DMS153 treated with DMSO at 0.1 percent for 48 hours (cell line): ENCODE data around the gene STX2.
"Not testable (repeated sequence)": the region's sequence is repeated elsewhere in the genome, so short reads cannot be mapped to it uniquely, and the experiment has no call there.

ENCODE experiments used
- DNase-seq: peaks from one replicate; lab custom pipeline; 2025; ENCODE audit not compliant: unreplicated experiment; lab: John Stamatoyannopoulos, UW

The STX2 gene

GRCh38 chr12:130803702-130804101 lies 35.3 kb downstream of the STX2 start:
- DNase-seq, result no peak

GRCh38 chr12:130800312-130800711 lies 38.7 kb downstream of the STX2 start:
- DNase-seq, result no peak

- no peak for DNase-seq
These were observed 40.0 kb downstream of the STX2 start for GRCh38 chr12:130799051-130799450.

GRCh38 chr12:130796985-130797686 lies 41.9 kb downstream of the STX2 start:
- DNase-seq, result no peak

DNA sequence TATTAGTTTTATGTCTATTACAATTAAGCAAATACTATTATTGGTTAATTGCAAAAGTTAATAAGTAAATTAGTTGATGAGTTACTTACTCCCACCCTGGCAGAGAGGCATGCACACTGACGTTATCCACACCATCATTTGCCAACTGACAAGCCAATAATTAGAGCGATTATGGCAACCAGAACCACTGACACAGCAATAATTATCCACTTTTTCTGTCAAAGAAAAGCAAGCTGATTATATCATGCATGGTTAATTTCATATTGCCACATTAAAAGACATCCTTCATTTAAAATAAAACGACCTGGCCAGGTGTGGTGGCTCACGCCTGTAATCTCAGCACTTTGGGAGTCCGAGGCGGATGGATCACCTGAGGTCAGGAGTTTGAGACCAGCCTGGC lies 43.1 kb downstream of the STX2 start:
- DNase-seq, result no peak

- DNase-seq, result no peak
These were observed 45.5 kb downstream of the STX2 start for GRCh38 chr12:130793554-130793849.

- DNase-seq, result no peak
These were observed 46.1 kb downstream of the STX2 start for GRCh38 chr12:130792821-130793553.

DNA sequence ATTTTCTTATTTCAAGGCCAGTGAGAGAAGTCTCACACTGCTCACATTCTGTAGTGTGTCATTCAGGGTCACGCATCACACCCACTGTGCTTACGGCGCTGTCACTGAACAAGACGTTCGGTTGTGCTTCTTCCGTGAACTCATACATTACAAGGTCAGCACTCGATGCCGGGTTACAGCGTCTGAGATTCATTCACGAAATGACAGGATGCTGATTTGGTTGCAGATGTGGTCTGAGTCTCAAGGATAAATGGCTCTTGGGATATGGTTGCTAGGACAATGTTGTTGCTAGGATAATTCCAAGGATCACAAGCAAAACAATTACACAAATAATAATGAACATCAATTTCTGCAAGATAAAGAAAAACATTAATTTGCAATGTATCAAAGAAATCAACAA lies 47.4 kb downstream of the STX2 start:
- no peak for DNase-seq

- no peak for DNase-seq
These were observed 50.5 kb downstream of the STX2 start for GRCh38 chr12:130788515-130788914.

- no peak for DNase-seq
These were observed 51.3 kb downstream of the STX2 start for GRCh38 chr12:130787445-130788410.

GRCh38 chr12:130787041-130787440 lies 52.0 kb downstream of the STX2 start:
- no peak for DNase-seq

DNA sequence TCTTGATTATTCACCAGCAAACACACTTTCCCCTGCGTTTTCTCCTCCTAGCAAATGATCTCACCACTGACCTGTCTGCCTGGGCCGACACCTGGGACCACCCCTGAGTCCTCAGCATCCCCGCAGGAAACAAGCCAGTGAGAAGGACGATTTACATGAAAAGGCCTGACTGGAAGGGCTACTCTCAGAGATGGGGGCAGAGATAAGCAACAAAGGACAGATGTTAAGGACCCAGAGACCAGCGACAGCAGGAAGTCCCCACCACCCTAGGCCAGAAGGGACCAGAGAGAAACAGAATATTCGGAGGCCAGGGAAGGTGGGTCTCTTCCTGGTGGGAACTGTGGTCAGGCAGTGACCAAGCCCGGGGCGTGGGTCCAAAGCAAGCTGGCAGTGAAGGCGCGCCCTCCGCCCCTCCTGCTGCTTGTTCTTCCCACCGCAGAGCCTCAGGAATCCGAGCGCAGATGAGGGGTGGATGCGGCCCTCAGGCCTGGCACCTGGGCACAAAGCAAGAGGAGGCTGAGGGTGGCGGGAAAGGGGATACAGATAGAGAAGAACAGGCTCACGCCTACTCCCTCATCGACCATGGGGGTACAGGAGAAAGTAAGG lies 55.8 kb downstream of the STX2 start:
- DNase-seq, result no peak

- not testable (repeated sequence) for DNase-seq
These were observed 56.8 kb downstream of the STX2 start for GRCh38 chr12:130782245-130782644.

DNA sequence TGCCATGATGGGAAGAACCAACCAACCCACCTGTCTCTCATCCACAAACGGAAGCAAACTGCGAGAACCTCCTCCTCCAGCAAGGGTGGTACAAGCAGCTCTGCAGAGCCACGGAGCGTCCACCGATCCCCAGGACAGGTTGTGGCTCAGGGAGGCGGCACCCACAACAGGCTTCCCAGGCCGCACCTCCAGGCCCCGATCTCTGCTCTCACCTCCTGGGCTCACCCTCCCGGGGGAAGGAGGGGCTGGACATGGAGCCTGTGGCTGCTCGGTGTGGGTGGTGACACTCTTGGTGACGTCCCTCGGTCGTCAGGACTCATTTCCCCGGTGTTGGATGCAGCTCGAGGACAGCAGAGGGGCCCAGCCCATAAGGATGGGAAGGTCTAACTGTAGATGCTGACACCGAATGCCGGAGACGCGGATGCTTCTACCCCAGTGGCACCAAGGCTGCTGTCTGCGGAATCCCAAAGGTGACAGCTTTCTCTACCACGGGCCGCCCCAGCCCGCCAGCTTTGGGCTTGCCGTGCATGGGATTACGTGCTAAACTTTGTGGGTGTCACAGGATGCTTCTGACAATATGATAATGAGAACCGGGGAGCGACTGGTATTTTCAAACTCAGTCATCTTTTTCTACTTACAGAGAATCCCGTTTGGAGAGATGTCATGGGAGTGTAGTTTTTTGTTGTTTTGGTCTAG lies 58.0 kb downstream of the STX2 start:
- no peak for DNase-seq

- no peak for DNase-seq
These were observed 58.7 kb downstream of the STX2 start for GRCh38 chr12:130780325-130780724.

- DNase-seq, result no peak
These were observed 60.3 kb downstream of the STX2 start for GRCh38 chr12:130778776-130779175.

GRCh38 chr12:130776857-130777339 lies 62.2 kb downstream of the STX2 start:
- no peak for DNase-seq

DNA sequence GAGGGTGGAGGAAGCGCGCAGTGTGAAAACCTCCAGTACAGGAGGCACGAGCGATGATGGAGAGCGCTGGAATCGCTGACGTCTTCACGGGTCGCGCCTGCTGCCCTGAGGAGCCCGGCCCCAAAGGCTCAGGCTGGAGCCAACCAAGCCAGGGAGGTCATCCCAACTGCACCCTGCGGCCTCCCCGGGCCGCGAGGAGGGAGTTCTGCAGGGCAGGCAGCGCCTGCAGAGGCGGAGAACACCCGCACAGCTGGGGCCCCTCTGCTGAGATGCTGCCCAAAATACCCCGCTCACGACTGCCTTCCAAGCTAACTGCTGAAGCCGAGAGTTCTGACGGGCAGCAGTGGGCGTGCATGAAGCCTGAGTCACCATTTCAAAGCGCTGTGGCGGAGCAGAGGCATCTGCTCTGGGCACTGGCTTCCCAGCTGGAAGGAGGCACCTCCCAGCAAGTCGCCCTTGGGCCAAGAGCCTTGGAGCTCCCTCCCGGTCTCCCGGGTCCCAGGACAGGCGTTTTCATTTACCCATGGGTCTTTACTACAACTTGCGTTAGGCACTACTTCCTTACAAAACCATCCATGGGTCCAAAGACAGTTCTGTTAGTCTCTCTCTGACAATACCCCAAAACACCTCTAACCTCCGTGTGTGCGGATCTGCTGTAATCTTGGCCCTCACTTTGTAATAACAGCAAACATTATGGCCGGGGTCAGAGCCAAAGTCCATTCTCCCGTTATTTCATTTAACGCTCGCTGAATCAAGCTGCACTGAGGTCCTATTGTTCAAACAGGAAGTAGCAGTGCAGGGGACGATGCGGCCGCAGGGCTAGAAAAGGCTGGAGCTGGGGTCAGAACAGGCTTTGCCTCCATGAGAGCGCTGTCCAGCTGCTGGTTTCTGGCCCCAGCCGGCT lies 62.8 kb downstream of the STX2 start:
- DNase-seq, result peak; percentile 21

DNA sequence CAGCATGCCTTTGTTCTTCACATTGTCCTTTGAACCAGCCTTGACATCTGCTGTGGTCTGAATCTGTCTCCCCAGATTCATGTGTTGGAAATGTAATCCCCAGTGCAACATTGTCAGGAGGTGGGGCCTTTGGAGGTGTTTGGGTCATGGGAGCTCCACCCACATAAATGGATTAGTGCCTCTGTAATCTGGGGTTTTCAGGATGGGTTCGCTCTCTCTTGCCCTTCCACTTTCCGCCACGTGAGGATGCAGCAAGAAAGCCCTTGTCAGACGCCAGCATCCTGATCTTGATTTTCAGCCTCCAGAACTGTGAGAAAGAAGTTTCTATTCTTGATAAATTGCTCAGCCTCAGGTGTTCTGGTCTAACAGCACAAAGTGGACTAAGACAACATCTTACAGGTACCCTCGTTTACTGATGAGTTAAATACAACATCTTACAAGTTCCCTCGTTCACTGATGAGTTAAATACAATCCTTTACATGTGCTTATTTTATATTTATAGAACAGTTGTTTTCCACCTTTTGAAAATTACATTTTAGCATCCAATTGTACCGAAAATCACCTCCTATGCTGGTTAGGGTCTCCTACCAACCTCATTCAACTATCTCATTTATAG lies 68.5 kb downstream of the STX2 start:
- no peak for DNase-seq
